GM21619 (cell line): ENCODE data around the gene PDYN.

ENCODE experiments used
- ATAC-seq: cut with Tn5 transposase; IDR thresholded peaks from one replicate; pipeline ENCODE4 v1.9.1; 2021; ENCODE audit not compliant: unreplicated experiment

Gene PDYN

GRCh38 chr20:1952737-1953530, 40.9 kb downstream of the PDYN start:
- no peak for ATAC-seq

DNA sequence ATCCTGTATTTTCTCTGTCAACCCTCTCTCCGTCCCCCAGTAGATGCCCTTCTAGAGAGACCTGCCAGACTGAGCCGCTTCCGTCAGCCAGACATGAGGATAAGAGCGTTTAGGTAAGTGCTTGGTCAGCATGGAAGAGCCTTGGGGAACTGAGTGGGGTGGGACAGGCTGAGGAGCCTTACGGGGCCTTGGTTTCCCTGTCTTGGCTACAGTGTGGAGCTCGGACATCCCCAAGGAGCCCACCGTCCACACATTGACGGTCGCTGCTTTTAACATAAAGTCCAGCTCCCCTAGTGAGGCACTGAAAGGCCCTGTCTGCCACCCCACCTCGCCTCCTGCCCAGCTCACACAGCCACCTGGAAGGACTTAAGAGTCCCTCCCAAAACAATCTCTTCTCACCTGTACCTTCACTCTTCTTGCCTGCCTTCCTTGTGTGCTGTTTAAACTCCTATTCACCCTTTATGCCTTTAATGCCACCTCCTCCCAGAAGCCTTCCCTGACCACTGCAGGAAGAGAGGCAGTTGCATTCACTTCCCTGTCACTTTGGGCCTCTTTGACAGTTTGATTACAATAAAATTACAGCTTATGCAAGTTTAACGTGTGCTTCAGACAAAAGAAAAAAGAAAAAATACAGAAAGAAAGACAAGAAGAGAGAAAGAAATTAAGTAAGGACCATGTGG, 42.3 kb downstream of the PDYN start:
- no peak for ATAC-seq

- ATAC-seq: no peak
Measured at GRCh38 chr20:1950836-1951235, 43.0 kb downstream of the PDYN start.

- ATAC-seq: no peak
Measured at GRCh38 chr20:1949347-1950100, 44.3 kb downstream of the PDYN start.

- ATAC-seq: no peak
Measured at GRCh38 chr20:1947535-1947846, 46.4 kb downstream of the PDYN start.

GRCh38 chr20:1946762-1947534, 46.9 kb downstream of the PDYN start:
- no peak for ATAC-seq

DNA sequence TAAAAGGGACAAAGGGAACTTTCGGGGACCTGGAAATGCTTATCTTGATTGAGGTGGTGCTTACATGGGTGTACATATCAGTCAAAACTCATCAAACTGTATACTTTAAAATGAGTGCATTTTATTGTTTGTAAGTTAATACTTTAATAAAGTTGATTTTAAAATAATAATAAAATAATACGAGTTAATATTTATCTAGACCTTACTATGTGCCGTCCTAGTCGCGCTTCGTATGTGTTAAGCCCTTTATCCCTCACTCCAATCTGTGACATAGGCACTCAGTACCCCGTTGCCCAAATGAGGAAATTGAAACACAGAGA, 47.5 kb downstream of the PDYN start:
- no peak for ATAC-seq

DNA sequence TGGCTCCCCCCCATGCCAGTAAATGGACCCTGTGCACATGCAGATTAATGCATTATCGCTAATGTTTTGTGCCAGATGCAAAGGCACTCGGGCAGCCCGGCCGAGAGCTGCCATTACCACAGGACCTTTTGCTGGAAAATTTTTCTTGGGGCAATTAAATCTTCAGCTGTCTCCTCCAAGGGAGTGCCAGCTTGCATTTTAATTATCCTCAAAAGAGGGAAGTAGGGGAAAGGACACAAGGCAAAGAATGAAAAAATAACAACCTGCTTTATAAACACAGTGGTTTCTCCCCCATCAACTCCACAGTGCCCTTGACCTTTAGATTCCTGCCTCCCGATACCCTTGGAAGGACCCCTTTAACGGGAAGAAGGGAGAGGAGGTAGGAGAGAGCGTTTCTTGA, 48.2 kb downstream of the PDYN start:
- no peak for ATAC-seq

GRCh38 chr20:1945134-1945618, 48.7 kb downstream of the PDYN start:
- no peak for ATAC-seq

DNA sequence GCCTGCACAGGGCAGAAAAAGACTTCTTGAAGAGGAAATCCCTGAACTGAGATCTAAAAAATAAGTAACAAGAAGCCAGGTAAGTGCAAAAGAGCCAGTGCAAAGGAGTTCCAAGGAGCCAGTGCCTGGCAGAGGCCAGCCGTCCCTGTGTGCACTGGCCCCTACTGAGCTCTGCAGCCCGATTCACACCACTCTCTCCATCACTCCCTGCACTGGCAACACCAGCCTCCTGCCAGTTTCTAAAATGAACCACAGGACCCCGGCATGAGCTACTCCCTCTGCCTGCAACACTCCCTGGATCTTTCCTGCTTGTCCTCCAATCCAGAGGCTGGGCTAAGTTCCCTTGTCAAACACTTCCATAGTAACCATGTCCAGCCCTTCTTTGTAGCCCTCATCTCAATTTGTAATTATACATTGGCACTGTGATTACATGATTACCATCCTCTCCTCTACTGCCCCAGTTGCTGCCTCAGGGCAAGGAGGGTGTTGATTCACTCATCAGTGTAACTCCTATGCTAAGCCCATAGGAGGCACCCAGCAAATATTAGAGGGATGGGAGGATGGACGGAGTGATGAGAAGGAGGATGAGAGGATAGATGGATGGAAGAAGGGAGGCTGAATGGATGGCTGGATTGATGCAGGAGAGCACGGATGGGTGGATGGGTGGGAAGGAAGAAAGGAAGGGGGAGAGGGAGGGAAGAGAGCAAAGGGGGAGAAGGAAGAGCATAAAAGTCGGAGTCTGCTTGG, 49.3 kb downstream of the PDYN start:
- no peak for ATAC-seq

- ATAC-seq: no peak
Measured at GRCh38 chr20:1943275-1944002, 50.4 kb downstream of the PDYN start.

- no peak for ATAC-seq
Measured at GRCh38 chr20:1942486-1943274, 51.2 kb downstream of the PDYN start.

DNA sequence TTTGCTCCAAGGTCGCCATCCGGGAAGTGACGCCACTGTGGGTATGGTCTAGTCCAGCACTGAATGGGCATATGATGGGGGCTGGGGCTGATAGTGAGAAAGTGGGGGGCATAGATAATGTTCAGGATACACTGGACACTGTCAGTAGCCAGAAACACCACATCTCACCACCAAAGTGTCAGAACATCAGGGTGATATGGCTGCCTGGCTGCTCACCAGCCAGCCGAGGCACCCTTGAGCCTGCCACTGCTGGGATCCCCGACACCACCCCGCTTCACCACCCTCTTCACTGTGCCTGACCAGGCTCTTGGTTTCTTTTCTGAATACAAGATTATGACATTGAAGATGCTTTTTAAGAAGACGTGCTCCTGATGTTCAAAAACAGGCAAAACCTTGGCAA, 51.8 kb downstream of the PDYN start:
- no peak for ATAC-seq

DNA sequence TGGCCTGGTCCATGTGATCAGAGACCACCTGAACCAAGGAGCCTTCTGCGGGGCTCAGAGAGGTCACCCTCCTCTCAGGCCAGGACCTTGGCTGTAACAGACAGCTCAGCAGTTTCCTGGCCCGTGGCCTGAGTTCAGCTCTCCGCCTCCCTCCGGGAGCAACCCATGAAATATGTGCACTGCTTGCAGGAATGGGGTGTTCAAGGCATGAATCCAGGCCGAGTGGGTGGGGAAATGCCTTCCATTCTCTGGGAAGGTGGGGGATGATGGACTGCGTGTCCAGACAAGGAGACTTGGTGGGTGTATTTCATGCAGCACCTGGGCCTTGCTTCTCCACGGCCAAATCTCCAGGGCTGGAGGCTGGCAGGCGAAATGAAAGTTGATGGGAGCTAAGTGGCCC, 52.6 kb downstream of the PDYN start:
- ATAC-seq: no peak

DNA sequence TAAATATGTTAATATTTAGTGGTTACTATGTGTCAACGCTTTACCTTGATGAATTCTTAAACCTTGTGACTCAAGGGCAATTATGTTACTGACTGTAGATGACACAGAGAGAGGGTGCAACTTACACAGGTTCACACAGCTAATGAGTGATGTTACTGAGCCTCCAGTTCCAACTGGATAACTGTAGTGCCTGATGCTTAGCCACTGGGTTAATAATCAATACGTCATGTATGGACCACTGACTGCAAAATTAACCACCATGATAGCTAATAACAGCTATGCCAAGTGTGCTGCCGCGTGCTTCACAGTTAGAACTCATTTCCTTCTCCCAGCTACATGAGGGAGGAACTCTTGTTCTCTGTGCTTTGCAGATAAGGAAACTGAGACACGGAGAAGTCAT, 53.3 kb downstream of the PDYN start:
- ATAC-seq: no peak

- no peak for ATAC-seq
Measured at GRCh38 chr20:1939270-1939595, 54.6 kb downstream of the PDYN start.

GRCh38 chr20:1938464-1939269, 55.2 kb downstream of the PDYN start:
- ATAC-seq: no peak

- ATAC-seq: no peak
Measured at GRCh38 chr20:1937316-1937976, 56.4 kb downstream of the PDYN start.
